Measurements from ENCODE around the gene ZNF446. TPM values are rescaled to one million over a fixed set of nuclear protein-coding genes. Genes with fewer than 3 reads are reported as not detected.
"Not testable (repeated sequence)": the region's sequence is repeated elsewhere in the genome, so short reads cannot be mapped to it uniquely, and the experiment has no call there.

The ZNF446 gene
- total RNA-seq (2014; rRNA removed): 17.1 and 19.6 TPM in 2 replicates
- polyA plus RNA-seq (2012): 6.5 TPM

GRCh38 chr19:58475714-58476497 is at the start of gene ZNF446:
ZNF446 (plus strand) TSS chr19:58476352; CDS start chr19:58477219, 867 bp downstream.
- DNase-seq (ENCODE audit: low read depth): peak; percentile 96

GRCh38 chr19:58428617-58429016 is 47.5 kb upstream of the ZNF446 start:
- no peak for DNase-seq (ENCODE audit: low read depth)

GRCh38 chr19:58429745-58430144 is 46.4 kb upstream of the ZNF446 start:
- DNase-seq (ENCODE audit: low read depth): no peak

DNA sequence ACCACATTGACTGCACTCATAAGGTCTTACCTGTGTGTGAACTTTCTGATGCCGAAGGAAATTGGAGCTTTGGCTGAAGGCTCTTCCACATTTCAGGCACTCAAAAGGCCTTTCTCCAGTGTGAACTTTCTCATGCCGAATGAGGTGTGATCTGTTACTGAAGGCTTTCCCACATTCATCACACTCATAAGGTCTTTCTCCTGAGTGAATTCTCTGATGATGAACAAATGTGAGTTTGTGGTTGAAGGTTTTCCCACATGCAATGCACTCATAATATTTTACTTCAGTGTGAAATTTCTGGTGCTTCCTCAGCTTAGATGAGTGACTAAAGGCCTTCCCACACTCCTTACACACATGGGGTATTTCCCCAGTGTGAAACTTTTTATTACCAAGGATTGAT is 41.9 kb upstream of the ZNF446 start:
- peak; percentile 25 for DNase-seq (ENCODE audit: low read depth)

DNA sequence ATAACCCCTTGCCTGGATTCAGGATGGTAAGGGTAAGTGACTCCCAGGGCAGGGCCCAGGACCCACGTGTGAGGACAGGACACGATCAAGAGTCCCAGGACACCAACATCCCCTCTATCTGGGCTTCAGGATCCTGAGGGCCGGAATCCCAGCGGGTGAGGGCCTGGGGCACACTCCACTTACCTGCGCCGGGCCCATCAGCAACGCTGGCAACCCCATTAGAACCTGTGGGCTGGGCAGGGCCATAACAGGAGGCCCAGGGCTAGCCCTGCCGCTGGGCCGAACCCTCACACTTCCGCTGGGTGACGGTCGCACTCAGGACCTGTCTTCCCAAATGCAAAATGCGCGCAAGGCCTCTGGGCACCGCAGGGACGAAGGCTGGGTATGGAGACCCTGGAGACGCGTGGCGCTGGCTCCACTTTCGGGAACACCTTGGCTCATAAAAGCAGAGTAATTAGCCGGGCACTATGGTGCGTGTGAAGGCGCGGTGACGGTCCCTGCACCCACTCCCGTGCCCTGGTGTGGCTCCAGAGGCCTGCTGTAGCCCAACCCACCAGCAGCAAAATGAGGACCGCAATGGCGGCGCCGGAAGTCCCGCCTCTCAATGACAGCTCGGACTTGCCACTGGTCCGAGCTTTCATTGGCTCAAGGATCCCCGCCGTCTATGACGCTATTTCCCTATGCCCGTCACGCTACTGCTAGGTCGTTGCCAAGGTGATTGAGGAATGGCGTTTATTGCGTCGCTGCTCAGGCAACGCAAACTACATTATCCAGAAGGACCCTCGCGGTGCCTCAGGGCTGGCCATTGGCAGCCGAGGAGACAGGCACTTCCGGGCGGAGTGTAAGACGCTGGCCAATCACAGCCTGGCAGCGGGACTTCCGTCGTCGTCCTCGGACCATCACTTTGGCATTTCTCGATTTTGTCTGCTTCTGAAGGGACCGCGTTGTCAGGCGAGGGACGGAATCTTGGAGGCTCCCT is 36.3 kb upstream of the ZNF446 start, which contains the start of gene ZNF132:
ZNF132 (minus strand) TSS at position 578 of the 979 bp plus-strand sequence; CDS start at position 246, 332 bp downstream.
- DNase-seq (ENCODE audit: low read depth): peak; percentile 99

GRCh38 chr19:58440556-58440955 is 35.6 kb upstream of the ZNF446 start:
- no peak for DNase-seq (ENCODE audit: low read depth)

DNA sequence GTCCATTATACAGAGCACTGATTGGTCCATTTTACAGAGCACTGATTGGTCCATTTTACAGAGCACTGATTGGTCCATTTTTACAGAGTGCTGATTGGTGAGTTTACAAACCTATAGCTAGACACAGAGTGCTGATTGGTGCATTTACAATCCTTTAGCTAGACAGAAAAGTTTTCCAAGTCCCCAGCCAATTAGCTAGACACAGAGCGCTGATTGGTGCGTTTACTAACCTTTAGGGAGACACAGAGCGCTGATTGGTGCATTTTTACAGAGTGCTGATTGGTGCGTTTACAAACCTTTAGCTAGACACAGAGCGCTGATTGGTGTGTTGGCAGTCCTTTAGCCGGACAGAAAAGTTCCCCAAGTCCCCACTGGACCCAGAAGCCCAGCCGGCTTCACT is 33.2 kb upstream of the ZNF446 start:
- DNase-seq (ENCODE audit: low read depth): not testable (repeated sequence)

DNA sequence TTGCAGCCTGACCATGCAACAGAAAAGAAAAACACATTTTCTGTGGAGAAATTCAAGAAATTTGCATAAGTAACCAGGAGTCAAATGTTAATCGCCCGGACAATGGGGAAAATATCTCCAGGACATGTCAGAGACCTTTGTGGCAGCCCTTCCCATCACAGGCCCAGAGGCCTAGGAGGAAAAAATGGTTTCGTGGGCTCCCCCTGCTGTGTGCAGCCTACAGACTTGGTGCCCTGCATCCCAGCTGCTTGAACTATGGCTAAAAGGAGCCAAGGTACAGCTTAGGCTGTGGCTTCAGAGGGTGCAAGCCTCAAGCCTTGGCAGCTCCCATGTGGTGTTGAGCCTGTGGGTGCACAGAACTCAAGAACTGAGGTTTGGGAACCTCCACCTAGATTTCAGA is 27.3 kb upstream of the ZNF446 start:
- DNase-seq (ENCODE audit: low read depth): not testable (repeated sequence)

DNA sequence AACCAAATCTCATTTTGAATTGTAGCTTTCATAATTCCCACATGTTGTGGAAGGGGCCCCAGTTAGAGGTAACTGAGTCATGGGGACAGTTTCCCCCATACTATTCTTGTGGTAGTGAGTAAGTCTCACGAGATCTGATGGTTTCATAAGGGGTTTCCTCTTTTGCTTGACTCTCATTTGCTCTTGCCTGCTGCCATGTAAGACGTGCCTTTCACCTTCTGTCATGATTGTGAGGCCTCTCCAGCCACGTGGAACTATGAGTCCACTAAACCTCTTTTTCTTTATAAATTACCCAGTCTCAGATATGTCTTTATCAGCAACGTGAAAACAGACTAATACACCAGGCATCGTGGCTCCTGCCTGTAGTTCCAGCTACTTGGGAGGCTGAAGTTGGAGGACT is 26.2 kb upstream of the ZNF446 start:
- not testable (repeated sequence) for DNase-seq (ENCODE audit: low read depth)

GRCh38 chr19:58450856-58451357 is 25.2 kb upstream of the ZNF446 start:
- DNase-seq (ENCODE audit: low read depth): no peak

GRCh38 chr19:58451358-58452101 is 24.6 kb upstream of the ZNF446 start, which contains the start of gene ZNF324B:
ZNF324B (plus strand) TSS chr19:58451622; CDS start chr19:58453702, 2,080 bp downstream.
- DNase-seq (ENCODE audit: low read depth): peak; percentile 95

DNA sequence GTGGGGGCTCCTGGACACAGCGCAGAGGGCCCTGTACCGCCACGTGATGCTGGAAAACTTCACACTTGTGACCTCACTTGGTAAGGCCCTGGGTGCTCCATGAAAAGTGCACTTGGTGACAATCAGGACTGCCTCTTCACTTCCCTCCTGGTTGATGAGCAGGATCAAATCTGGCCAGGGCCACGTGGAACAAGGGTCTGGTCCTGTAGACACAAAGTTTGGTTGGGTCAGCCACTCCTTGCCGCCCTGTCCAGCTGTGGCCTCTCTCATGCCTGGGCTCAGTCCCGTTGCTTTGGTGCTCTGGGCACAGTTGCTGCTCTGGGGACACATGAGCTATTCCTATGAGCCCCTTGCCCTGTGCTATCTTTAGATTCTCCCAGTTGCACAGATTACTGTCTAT is 22.4 kb upstream of the ZNF446 start:
- DNase-seq (ENCODE audit: low read depth): no peak

GRCh38 chr19:58455306-58455705 is 20.8 kb upstream of the ZNF446 start:
- DNase-seq (ENCODE audit: low read depth): no peak

- DNase-seq (ENCODE audit: low read depth): no peak
Observed at GRCh38 chr19:58456111-58456510, 20.0 kb upstream of the ZNF446 start.

GRCh38 chr19:58460039-58460438 is 16.1 kb upstream of the ZNF446 start:
- DNase-seq (ENCODE audit: low read depth): no peak

GRCh38 chr19:58466089-58466759 is 9.9 kb upstream of the ZNF446 start:
- DNase-seq (ENCODE audit: low read depth): no peak

DNA sequence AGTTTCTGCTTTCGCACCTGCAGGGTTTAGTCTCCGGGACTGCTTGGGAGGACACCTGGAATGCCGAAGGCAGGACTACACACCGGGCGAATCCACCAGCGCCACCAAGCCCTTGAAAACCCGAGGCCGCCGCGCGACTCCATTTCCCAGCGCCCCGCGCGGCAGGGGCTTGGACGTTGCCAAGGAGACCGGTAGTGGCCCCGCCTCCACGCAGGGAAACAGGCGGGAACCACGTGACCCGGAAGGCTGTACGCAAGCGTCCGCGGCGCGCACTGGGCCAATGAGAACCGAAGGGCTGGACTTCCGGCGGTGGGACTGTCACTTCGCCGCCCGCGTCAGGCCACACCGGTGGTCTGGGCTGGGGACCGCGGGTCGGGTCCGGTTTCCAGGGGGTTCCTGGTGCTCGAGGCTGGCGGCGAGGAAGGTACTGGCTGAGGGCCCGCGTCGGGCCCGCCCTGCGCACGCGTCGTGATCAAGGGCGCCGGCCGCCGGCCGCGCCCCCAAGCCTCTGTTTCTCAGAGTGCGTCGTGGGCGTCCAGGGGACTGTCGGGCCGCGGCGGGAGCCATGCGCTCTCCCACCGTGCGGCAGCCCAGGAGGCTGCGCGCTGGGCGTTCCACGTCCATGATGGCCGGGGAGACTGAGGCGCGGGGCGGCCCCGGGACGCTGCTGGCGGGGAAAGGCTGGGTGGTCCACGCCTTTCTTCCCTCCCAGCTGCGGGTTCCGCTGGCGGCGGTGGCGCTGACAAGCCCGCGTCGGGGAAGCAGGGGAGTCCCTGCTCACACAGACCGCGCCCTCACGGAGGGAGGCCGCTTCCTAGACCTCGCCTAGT is 9.2 kb upstream of the ZNF446 start, which contains the start of gene ZNF324:
ZNF324 (plus strand) TSS at position 321 of the 830 bp plus-strand sequence. CDS start 2,106 bp downstream, outside the sequence.
- peak; percentile 91 for DNase-seq (ENCODE audit: low read depth)

DNA sequence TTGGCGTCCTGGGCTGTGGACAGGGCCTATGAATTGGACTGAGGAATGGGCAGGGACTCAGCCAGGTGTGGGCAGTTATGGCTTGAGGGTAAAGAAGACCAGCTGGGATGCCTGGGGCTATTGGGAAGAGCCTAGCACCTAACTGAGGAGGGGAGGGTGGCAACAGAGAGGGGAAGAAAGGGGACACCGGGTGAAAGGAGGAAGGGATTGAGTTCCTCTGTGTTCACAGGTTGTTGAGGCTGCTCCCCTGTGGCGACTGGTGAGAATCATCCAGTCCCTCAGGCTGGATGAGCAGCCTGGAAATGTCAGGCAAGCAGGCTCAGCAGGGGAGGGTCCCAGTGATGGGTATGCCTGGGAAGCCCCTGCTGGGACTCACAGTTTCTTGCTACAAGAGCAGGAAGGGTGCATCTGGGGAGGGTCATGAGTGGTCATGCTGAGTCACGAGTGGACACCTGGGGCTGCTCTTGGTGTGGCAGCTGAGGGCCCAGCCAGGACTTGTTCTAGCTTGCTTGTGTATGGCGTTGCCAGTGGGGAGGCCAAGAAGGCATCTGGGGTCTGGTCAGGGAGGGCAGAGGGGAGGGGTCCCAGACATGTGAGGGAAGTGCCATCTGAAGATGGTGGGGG is 7.8 kb upstream of the ZNF446 start:
- DNase-seq (ENCODE audit: low read depth): no peak

All from LHCN-M2 (cell line).